ENCODE results near the gene IGLL1. TPM values are rescaled to one million over a fixed set of nuclear protein-coding genes. Genes with fewer than 3 reads are reported as not detected.

Gene IGLL1
- total RNA-seq, 1 donor from 2014 or later, result not detected

DNA sequence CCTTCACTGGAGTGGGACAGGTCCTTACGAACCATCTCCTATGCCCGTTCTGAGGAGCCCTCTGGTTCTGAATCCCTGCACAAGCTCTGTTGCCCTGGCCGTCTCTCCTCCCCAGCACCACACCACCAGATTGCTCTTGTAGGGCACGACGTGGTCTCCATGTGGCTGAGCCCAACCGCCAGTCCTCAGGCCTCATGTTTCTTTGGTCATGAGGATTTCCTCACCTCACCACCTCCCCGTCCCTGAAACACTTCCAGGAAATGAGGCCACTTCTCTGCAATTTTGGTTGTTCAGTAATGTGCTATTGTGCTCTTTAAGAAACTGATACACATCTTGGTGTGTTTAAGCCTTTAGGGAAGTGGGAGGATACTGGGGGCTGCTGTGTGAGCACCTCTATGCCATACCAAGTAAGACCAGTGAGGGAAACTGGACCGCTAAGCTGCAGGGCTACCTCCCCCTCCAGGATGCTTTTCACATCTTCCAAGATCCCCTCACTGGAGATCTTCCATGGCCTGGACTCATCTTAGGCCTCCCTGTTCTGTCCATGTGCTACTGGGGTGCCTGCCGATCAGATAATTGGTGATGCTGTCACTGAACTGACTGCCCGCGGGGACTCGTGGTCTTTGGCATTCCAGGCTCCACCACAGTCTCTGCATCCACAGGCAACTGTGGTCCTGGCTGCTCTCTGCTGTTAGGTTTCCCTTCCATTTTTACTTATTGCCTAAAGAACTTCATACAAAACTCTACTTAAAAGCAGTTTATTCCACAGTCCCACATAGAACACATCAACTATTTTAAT, 30.1 kb upstream of the IGLL1 start:
- H3K27me3 ChIP-seq (ENCODE audit: insufficient read depth, low read length), result no peaks in the 10 kb centered on the region
- H4K20me1 ChIP-seq (ENCODE audit: insufficient read depth, low read length), result no peaks in the 10 kb centered on the region
- H3K4me2 ChIP-seq (ENCODE audit: low read length), result no peak overlapping the region
- no peaks in the 10 kb centered on the region for H3K9me3 ChIP-seq (ENCODE audit: insufficient read depth, low read depth, low read length)
- Mint-ChIP-seq H3K27ac (ENCODE audit: unreplicated experiment) (no peak overlapping the region), H3K4me1 (ENCODE audit: low read depth, unreplicated experiment) (peaks cover 2% of the 10 kb centered on the region), H3K27me3 (ENCODE audit: low read depth, unreplicated experiment) (peaks cover 17% of the 10 kb centered on the region), H3K9me3 (ENCODE audit: unreplicated experiment) (no peaks in the 10 kb centered on the region), H3K36me3 (ENCODE audit: low read depth, unreplicated experiment) (peaks cover 1% of the 10 kb centered on the region), H3K4me3 (ENCODE audit: unreplicated experiment) (no peak overlapping the region)
- no peak overlapping the region for H3K27ac ChIP-seq (ENCODE audit: low read depth, low read length)
- TF ChIP-seq, protein P1, sequence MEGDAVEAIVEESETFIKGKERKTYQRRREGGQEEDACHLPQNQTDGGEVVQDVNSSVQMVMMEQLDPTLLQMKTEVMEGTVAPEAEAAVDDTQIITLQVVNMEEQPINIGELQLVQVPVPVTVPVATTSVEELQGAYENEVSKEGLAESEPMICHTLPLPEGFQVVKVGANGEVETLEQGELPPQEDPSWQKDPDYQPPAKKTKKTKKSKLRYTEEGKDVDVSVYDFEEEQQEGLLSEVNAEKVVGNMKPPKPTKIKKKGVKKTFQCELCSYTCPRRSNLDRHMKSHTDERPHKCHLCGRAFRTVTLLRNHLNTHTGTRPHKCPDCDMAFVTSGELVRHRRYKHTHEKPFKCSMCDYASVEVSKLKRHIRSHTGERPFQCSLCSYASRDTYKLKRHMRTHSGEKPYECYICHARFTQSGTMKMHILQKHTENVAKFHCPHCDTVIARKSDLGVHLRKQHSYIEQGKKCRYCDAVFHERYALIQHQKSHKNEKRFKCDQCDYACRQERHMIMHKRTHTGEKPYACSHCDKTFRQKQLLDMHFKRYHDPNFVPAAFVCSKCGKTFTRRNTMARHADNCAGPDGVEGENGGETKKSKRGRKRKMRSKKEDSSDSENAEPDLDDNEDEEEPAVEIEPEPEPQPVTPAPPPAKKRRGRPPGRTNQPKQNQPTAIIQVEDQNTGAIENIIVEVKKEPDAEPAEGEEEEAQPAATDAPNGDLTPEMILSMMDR (IDR thresholded peaks at IDR 0.05; ENCODE audit: insufficient read depth, low read depth, low read length), result no peak
- no peak for TF ChIP-seq EZH2 (IDR thresholded peaks at IDR 0.05; ENCODE audit: insufficient read depth, low read length)
- DNase-seq (ENCODE audit: low read depth) (no peak), FAIRE-seq (no peak)
- H3K4me1 ChIP-seq (ENCODE audit: insufficient read depth, low read length), result no peaks in the 10 kb centered on the region
- no peak overlapping the region for H3K9ac ChIP-seq (ENCODE audit: low read length)
- no peak overlapping the region for H2AFZ ChIP-seq (ENCODE audit: low read depth, low read length)
- H3K4me3 ChIP-seq (ENCODE audit: insufficient read depth, low read depth, low read length), result no peak overlapping the region
- no peaks in the 10 kb centered on the region for H3K36me3 ChIP-seq (ENCODE audit: insufficient read depth, low read length)
- no peaks in the 10 kb centered on the region for H3K79me2 ChIP-seq (ENCODE audit: insufficient read depth, low read length)

DNA sequence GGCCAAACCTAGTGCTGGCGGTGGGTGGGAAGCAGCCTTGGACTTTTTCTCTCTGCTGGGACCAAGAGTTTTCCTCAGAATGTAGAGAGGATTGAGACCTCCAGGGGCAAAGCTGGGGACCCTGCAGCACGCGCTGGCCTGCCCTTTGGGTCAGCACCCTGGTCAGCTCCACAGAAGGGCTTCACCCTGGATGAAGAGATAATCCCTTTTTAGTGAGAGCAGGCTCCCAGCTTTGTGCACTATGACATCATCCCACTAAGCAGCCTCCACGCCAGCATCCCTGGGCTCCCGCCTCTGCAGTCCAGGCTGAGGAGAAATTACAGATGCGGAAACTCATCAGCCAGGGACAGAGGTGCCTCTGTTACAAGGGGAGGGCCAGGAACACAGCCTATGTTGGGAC, 28.5 kb upstream of the IGLL1 start:
- Mint-ChIP-seq H3K4me1 (ENCODE audit: low read depth, unreplicated experiment) (peaks cover 2% of the 10 kb centered on the region), H3K9me3 (ENCODE audit: unreplicated experiment) (no peaks in the 10 kb centered on the region), H3K4me3 (ENCODE audit: unreplicated experiment) (no peak overlapping the region), H3K36me3 (ENCODE audit: low read depth, unreplicated experiment) (peaks cover 1% of the 10 kb centered on the region), H3K27ac (ENCODE audit: unreplicated experiment) (no peak overlapping the region), H3K27me3 (ENCODE audit: low read depth, unreplicated experiment) (peaks cover 29% of the 10 kb centered on the region)
- Histone ChIP-seq H3K4me3 (ENCODE audit: insufficient read depth, low read depth, low read length) (no peak overlapping the region), H3K36me3 (ENCODE audit: insufficient read depth, low read length) (no peaks in the 10 kb centered on the region), H3K9me3 (ENCODE audit: insufficient read depth, low read depth, low read length) (no peaks in the 10 kb centered on the region), H3K4me2 (ENCODE audit: low read length) (no peak overlapping the region), H3K9ac (ENCODE audit: low read length) (no peak overlapping the region), H3K27ac (ENCODE audit: low read depth, low read length) (no peak overlapping the region), H3K79me2 (ENCODE audit: insufficient read depth, low read length) (no peaks in the 10 kb centered on the region), H3K4me1 (ENCODE audit: insufficient read depth, low read length) (no peaks in the 10 kb centered on the region), H2AFZ (ENCODE audit: low read depth, low read length) (no peak overlapping the region), H4K20me1 (ENCODE audit: insufficient read depth, low read length) (no peaks in the 10 kb centered on the region), H3K27me3 (ENCODE audit: insufficient read depth, low read length) (no peaks in the 10 kb centered on the region)
- FAIRE-seq, result no peak
- TF ChIP-seq, protein P1 (IDR thresholded peaks at IDR 0.05; ENCODE audit: insufficient read depth, low read depth, low read length), result no peak
- no peak for TF ChIP-seq EZH2 (IDR thresholded peaks at IDR 0.05; ENCODE audit: insufficient read depth, low read length)
- DNase-seq (ENCODE audit: low read depth), result peak; percentile 6
